Renal pelvis (tissue), 4 donors: ENCODE measurements around the gene TAS2R40. TPM values are rescaled to one million over a fixed set of nuclear protein-coding genes. Genes with fewer than 3 reads are reported as not detected.

ENCODE experiments used
- DNase-seq: peaks from one replicate; pipeline ENCODE4 v3.0.0-alpha.2; 2013
- polyA plus RNA-seq, 3 donors: library from polyadenylated mRNA; unstranded; fragments of 120-200 nt; gene quantifications; one replicate each; pipeline ENCODE4 v1.2.1, GENCODE V29; 2013; ENCODE audit not compliant: insufficient read length in 3 of 3

Gene TAS2R40
- polyA plus RNA-seq, 3 donors: not detected

DNA sequence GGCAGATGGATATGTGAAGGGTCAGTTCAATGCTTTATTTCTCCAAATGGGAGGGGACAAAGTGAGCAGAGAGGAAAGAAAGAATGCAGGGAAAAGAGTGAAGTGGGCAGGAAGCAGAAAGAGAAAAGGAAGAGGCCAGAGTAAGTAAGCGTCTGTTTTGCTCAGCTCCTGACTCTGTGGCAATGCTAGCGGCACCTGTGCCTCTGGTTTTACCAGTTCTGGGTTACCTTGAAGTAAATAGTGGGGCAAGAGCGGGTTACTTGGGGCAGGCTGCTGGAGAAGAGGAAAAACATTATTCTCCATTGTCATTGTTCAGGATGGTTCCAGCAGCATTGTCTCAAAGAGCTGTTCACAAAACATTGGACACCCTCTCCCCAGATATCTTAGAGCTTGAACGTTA, 1.9 kb downstream of the TAS2R40 start:
- no peak for DNase-seq

DNA sequence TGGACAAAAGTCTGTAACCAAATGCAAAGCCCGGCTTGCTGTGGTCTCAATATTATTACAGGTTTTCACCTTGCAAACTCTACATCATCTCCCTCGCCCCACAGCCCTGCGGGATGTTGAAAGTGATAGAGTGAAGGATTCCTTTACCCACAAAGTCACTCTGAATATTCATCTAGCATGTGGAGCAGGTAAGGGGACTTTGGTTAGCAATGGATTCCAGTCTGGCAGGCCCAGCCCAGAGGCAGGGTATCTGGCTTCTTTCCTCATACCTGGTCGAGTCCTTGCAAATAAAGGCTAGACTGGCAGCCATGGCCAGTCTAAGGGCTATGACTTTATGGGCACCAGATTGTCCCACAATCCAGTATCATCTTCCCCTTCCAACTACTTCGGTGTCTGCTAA, 3.2 kb downstream of the TAS2R40 start:
- DNase-seq: no peak

DNA sequence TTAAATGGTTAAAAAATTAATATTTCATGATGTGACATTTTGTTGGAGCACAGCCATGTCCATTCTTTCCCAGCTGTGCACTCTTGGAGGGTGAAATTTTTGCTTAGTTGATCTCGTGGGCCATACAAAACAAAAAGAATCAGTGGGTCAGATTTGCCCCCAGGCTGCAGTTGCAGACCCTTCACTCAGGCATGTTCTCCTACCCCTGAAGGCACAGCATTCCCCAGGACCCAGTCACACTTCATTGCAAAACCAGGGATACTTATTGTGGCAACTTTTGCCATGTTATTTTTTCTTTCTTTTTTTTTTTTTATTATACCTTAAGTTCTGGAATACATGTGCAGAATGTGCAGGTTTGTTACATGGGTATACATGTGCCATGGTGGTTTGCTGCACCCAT, 6.0 kb downstream of the TAS2R40 start:
- DNase-seq: no peak

DNA sequence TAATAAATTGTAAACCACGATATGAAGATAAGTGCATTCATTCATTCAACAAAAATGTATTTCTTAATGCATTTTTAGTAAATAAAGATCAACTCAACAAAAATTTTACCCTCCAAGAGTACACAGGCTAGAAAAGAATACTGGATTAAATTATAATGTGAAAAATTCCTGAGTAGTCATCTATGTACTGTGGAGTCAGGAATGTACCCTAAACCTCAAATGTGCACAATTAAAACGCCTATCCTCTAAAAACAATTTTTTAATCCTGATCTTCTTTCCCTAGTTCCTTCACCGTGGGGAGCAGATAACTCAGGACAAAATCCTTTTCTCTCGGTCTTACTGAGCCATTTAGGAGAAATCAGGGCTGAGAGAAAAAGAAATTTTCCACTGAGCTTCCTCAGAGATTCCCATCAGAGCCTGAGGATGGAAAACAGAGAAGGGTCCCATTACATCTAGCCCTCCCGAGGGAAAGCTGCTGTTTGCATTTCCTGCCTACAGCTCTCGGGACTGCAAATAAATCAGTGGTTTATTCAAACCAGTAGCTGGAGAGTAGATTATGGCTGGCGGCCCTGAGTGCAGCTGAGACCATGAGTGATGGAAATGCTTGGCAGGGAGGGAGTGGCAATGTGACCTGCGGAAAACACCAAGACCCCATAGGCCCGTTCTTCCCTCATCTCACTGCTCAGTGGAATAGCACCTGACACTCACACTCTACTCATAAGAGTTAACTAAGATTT, 7.4 kb downstream of the TAS2R40 start:
- peak; percentile 30 for DNase-seq

GRCh38 chr7:143230602-143231457, 9.0 kb downstream of the TAS2R40 start:
- DNase-seq: no peak

DNA sequence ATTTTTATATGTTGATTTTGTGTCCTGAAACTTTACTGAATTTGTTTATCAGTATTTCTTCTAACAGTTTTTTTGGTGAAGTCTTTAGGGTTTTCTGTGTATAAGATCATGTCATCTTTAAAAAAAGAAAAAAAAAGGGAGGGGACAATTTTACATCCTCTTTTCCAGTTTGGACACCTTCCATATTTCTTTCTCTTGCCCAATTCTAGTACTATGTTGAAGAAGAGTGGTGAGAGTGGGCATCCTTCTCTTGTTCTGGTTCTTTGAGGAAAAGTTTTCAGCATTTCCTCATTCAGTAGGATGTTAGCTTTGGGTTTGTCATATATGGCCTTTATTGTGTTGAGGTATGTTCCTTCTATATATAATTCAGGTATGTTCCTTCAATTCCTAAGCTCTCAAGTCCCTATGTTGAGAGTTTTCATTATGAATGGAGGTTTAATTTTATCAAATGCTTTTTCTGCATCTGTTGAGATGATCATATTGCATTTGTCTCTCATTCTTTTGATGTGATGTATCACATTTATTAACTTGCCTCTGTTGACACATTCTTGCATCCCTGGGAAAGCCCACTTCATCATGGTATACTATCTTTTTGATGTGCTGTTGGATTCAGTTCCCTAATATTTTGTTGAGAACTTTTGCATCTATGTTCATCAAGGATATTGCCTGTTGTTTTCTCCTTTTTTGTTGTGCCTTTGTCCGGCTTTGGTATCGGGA, 12.1 kb downstream of the TAS2R40 start:
- DNase-seq: no peak

- no peak for DNase-seq
Measured at GRCh38 chr7:143234533-143234875, 12.7 kb downstream of the TAS2R40 start.

DNA sequence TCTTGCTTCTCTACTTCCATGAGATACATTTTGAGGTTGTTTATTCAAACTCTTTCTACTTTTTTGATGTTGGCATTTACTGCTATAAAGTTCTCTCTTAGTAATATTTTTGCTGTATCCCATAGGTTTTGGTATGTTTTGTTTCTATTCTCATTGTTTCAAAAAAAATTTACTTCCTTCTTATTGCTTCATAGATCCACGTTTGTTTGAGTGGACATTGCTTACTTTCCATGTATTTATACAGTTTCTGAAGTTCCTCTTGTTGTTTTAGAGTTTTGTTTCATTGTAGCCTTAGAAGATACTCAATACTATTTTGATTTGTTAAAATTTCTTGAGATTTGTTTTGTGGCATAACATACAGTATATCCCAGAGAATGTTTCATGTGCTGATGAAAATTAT, 13.7 kb downstream of the TAS2R40 start:
- DNase-seq: no peak

- no peak for DNase-seq
Measured at GRCh38 chr7:143236408-143236990, 14.7 kb downstream of the TAS2R40 start.

- DNase-seq: no peak
Measured at GRCh38 chr7:143237366-143237765, 15.5 kb downstream of the TAS2R40 start.

GRCh38 chr7:143238289-143238980, 16.6 kb downstream of the TAS2R40 start:
- DNase-seq: no peak

GRCh38 chr7:143239813-143240212, 18.0 kb downstream of the TAS2R40 start:
- DNase-seq: no peak

GRCh38 chr7:143240291-143241168, 18.7 kb downstream of the TAS2R40 start:
- peak; percentile 77 for DNase-seq

DNA sequence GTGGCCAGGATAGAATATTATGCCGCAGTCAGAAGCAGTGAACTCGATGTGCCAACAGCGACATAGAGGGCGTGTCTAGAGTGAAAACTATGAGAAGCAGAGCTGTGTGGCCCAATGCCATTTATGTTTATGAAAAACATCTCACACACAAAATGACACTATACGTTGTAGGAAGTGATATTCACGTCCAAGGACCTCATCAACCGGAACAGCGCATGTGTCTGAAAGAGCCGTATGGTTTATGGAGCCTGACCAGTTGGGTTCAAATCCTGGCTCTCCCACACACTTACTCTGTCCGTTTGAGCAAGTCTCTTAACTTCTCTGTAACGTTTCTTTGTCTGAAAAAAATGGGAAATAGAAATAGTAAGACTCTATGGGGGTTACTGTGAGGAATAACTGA, 20.5 kb downstream of the TAS2R40 start:
- DNase-seq: no peak

- DNase-seq: no peak
Measured at GRCh38 chr7:143243111-143243510, 21.3 kb downstream of the TAS2R40 start.

DNA sequence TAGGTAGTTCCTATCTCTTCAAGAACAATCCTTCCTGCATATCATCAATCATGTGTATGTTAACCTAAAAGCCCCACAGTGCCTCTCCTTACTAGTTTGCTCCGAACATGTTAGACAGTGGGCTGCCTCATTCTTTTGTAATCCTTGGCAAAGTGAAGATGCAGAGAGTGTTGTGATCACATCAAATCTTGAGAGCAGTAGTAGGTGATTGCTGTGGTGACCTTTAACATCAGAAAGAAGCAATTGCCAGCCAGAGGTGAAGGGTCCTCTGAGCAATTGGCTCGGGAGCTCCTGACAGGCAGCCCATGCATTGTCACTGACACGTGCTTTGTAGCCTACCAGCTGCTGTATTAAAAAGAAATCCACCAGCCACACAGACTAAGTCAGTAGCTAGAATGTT, 21.8 kb downstream of the TAS2R40 start:
- no peak for DNase-seq

DNA sequence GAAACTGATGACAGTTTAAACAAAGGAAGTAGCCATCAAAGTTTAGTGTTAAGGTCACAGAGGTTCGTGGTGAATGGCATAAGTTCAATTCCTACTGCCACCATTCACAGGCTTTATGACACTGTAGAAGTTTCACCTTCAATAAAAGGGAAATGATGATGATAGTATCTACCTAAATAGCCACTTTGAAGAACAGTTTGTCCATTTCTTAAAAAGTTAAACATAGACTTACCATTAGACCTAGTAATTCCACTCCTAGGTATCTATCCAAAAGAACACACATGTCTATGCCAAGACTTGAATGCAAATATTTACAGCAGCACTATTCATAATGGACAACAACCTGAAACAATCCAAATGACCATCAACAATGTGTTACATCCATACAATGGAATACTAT, 22.5 kb downstream of the TAS2R40 start:
- no peak for DNase-seq

DNA sequence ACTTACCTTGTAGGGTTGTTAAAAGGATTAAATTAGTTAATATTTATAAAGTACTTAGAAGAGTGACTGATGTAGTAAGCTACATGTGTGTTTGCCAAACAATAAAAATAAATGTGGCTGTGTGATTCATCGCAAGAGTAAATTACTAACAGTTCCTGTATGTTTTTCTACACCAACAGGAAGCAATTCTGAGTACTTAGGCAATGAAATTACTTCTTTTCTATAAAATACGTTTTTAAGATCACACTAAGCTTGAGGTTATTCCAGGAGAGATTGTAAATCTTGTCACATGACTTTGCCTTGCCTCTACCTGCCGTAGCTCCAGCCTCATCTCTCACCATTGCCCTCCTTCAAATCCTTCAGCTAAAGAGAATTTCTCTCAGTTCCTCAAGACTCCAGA, 23.3 kb downstream of the TAS2R40 start:
- no peak for DNase-seq

DNA sequence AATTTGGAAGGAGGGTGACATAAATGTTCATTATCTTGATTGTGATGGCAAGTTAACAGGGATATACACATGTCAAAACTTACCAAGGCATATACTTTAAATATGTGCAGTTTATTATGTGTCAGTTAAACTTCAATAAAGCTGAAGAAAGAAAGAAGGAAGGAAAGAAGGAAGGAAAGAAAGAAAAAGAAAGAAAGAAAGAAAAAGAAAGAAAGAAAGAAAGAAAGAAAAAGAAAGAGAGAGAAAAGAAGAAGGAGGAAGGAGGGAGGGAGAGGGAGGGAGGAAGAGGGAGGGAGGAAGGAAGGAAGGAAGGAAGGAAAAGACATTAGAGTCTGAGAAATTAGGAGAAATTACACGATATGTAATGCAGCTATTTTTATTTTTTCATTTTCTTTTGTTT, 25.5 kb downstream of the TAS2R40 start:
- no peak for DNase-seq

- no peak for DNase-seq
Measured at GRCh38 chr7:143248761-143249354, 27.0 kb downstream of the TAS2R40 start.
